B cell (primary cell): ENCODE results near the gene DAB1. TPM values are rescaled to one million over a fixed set of nuclear protein-coding genes. Genes with fewer than 3 reads are reported as not detected.

Experiments used
- ATAC-seq: fragments of 200-7000 bp; cut with Tn5 transposase; one replicate; pipeline ENCODE4 v1.10.0; 2021; ENCODE audit warnings: low read depth, mild to moderate bottlenecking, moderate number of reproducible peaks, moderate library complexity
- CTCF ChIA-PET: fragments of 350-600 bp; sonication (Branson Sonifier 250); formaldehyde crosslinking; loops from one replicate; lab custom pipeline; 2021; ENCODE audit warnings: antibody characterized with exemption, inconsistent platforms; lab: Charles Lee
- POLR2A ChIA-PET: fragments of 350-600 bp; sonication (Branson Sonifier 250); formaldehyde crosslinking; loops from one replicate; lab custom pipeline; 2021; ENCODE audit warnings: antibody characterized with exemption; lab: Charles Lee
- DNase-seq: peaks from one replicate; pipeline ENCODE4 v3.0.0; 2013
- H2AFZ ChIP-seq: 2 replicates; pipeline ENCODE4 v1.6.1; 2012; ENCODE audit warnings: mild to moderate bottlenecking, low read depth, low read length; ENCODE audit not compliant: insufficient read depth, poor library complexity, severe bottlenecking
- H3K27ac ChIP-seq, 2 donors: 1 replicate in 1 of 2; 2 replicates in 1 of 2; pipeline ENCODE4 v1.5.1; 2012 to 2013; ENCODE audit warnings: low read length in 2 of 2, mild to moderate bottlenecking in 2 of 2, moderate library complexity in 1 of 2
- H3K27me3 ChIP-seq, 4 experiments: fragments of 200-600 bp in 1 of 4; sonication (generic) in 1 of 4; replicated peaks in 1 of 4; 1 replicate in 2 of 4; 2 replicates in 2 of 4; pipeline versions ENCODE4 v1.6.1 to v1.7.0; 2013 to 2016; ENCODE audit warnings: low read length in 3 of 4, mild to moderate bottlenecking in 2 of 4, mixed read lengths in 1 of 4, moderate library complexity in 1 of 4; ENCODE audit not compliant: insufficient read depth in 4 of 4, control insufficient read depth in 3 of 4; ENCODE audit errors: control extremely low read depth in 1 of 4
- H3K36me3 ChIP-seq, 2 experiments: replicated peaks in 1 of 2; 1 replicate in 1 of 2; 2 replicates in 1 of 2; pipeline versions ENCODE4 v1.6.1 to v1.7.1; 2013; ENCODE audit warnings: low read length in 1 of 2; ENCODE audit not compliant: insufficient read depth in 2 of 2, control insufficient read depth in 1 of 2; ENCODE audit errors: control extremely low read depth in 1 of 2, extremely low read depth in 1 of 2
- H3K4me1 ChIP-seq, 2 donors: fragments of 200-600 bp in 1 of 2; sonication (generic) in 1 of 2; 1 replicate in 1 of 2; 2 replicates in 1 of 2; pipeline versions ENCODE4 v1.5.1 to v1.6.1; 2013 to 2017; ENCODE audit warnings: low read length in 2 of 2; ENCODE audit not compliant: control insufficient read depth in 2 of 2, insufficient read depth in 2 of 2
- H3K4me2 ChIP-seq: replicated peaks from 2 replicates; pipeline ENCODE3; 2012; ENCODE audit warnings: mild to moderate bottlenecking, low read depth, low read length; ENCODE audit not compliant: poor library complexity, severe bottlenecking
- H3K4me3 ChIP-seq, 5 experiments: fragments of 200-600 bp in 1 of 5; sonication (generic) in 1 of 5; 1 replicate in 3 of 5; 2 replicates in 2 of 5; pipeline versions ENCODE4 v1.5.1 to v1.7.0; 2011 to 2016; ENCODE audit warnings: low read length in 4 of 5, mild to moderate bottlenecking in 4 of 5, low read depth in 2 of 5, control low read depth in 1 of 5, moderate library complexity in 1 of 5; ENCODE audit not compliant: insufficient read depth in 1 of 5; ENCODE audit errors: control extremely low read depth in 1 of 5, extremely low read depth in 1 of 5
- H3K79me2 ChIP-seq: fragments of 200-600 bp; sonication (generic); one replicate; pipeline ENCODE4 v1.6.0; 2016; ENCODE audit warnings: low read length; ENCODE audit not compliant: control insufficient read depth, insufficient read depth
- H3K9ac ChIP-seq: fragments of 200-600 bp; sonication (generic); 2 replicates; pipeline ENCODE4 v1.6.1; 2017; ENCODE audit warnings: mild to moderate bottlenecking, low read length, moderate library complexity
- H3K9me3 ChIP-seq, 3 donors: one replicate each; pipeline versions ENCODE4 v1.6.1 to v1.7.1; 2013; ENCODE audit warnings: low read length in 2 of 3; ENCODE audit not compliant: control insufficient read depth in 2 of 3, insufficient read depth in 1 of 3; ENCODE audit errors: control extremely low read depth in 1 of 3
- H4K20me1 ChIP-seq: 2 replicates; pipeline ENCODE4 v1.6.0; 2012; ENCODE audit warnings: mild to moderate bottlenecking, low read length; ENCODE audit not compliant: insufficient read depth, control insufficient read depth, poor library complexity, severe bottlenecking
- H3K27ac Mint-ChIP-seq: one replicate; pipeline ENCODE4 v1.8.0; 2021; ENCODE audit warnings: mixed read lengths
- H3K27me3 Mint-ChIP-seq: one replicate; pipeline ENCODE4 v1.8.0; 2021; ENCODE audit warnings: mixed read lengths
- H3K4me1 Mint-ChIP-seq: one replicate; pipeline ENCODE4 v1.8.0; 2021; ENCODE audit warnings: mixed read lengths
- H3K4me3 Mint-ChIP-seq: one replicate; pipeline ENCODE4 v1.8.0; 2021; ENCODE audit warnings: mixed read lengths
- H3K9me3 Mint-ChIP-seq: one replicate; pipeline ENCODE4 v1.8.0; 2022; ENCODE audit warnings: mixed read lengths; ENCODE audit not compliant: insufficient read depth
- EZH2 ChIP-seq: IDR thresholded peaks from 2 replicates; pipeline ENCODE4 v1.6.1; 2012; ENCODE audit warnings: borderline replicate concordance, low read depth, mild to moderate bottlenecking, moderate library complexity, low read length; ENCODE audit not compliant: insufficient read depth, poor library complexity, severe bottlenecking
- WGBS: methylation state at CpG from one replicate; pipeline ENCODE4 v1.1.5; 2013; ENCODE audit warnings: missing lambda C conversion rate; ENCODE audit not compliant: insufficient coverage; 5-methylcytosine and 5-hydroxymethylcytosine counted together
- intact Hi-C: fragments of 100-400 bp; cut with micrococcal nuclease; formaldehyde crosslinking; loops from one replicate; pipeline ENCODE4 v1.10.0; 2022
- polyA plus RNA-seq: library from polyadenylated mRNA; depleted of rRNA; stranded (reverse); fragments of >200 nt; gene quantifications from 2 replicates; pipeline ENCODE4 v1.2.3, GENCODE V29; 2012
- total RNA-seq, 2 donors: library from RNA; stranded (reverse); fragments of 120-200 nt in 1 of 2; gene quantifications; 1 replicate in 1 of 2; 2 replicates in 1 of 2; pipeline versions ENCODE4 v1.2.3 to v1.2.4, GENCODE V29; 2013 to 2022
- TF ChIP-seq, protein P1 (sequence below): fragments of 200-600 bp; IDR thresholded peaks from one replicate; pipeline ENCODE4 v1.8.0; 2022; ENCODE audit warnings: antibody characterized with exemption, mild to moderate bottlenecking

DAB1 gene
- total and polyA plus RNA-seq, 2 donors (not counting 1 experiment from before 2014, with no cell fraction given) = not detected

DNA sequence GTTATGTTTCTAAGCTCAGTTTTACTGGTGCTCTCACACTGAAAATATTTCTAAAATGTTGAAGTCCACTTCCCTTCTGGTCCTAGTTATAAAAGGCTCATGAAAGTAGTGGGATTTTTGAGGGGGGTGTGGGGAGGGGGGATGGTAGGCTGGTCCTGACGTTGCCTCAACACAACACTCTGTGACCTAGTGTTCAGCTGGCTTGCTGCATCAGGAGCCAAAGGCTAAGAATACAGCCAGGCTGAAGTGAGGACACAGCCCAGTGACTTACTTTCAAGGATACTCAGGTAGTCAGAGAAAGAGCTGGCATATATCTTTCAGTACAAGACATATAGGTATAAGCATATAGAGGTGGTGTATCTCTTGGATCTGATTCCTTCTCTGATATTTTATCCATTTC lies 306.1 kb downstream of the DAB1 start:
- TF ChIP-seq, protein P1, sequence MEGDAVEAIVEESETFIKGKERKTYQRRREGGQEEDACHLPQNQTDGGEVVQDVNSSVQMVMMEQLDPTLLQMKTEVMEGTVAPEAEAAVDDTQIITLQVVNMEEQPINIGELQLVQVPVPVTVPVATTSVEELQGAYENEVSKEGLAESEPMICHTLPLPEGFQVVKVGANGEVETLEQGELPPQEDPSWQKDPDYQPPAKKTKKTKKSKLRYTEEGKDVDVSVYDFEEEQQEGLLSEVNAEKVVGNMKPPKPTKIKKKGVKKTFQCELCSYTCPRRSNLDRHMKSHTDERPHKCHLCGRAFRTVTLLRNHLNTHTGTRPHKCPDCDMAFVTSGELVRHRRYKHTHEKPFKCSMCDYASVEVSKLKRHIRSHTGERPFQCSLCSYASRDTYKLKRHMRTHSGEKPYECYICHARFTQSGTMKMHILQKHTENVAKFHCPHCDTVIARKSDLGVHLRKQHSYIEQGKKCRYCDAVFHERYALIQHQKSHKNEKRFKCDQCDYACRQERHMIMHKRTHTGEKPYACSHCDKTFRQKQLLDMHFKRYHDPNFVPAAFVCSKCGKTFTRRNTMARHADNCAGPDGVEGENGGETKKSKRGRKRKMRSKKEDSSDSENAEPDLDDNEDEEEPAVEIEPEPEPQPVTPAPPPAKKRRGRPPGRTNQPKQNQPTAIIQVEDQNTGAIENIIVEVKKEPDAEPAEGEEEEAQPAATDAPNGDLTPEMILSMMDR = no peak
- TF ChIP-seq EZH2 = no peak
- ATAC-seq (no peak), DNase-seq (no peak)
- ChIA-PET POLR2A (no interaction called here), CTCF (interaction anchor here (0.7 to 1.3 kb wide), 2 partner anchors 8 to 9 kb away, joined by 3 read pairs; no protein-coding TSS in a partner anchor)
- Mint-ChIP-seq H3K27me3 (peaks cover 4% of the 10 kb centered on the region), H3K4me1 (no peaks in the 10 kb centered on the region), H3K27ac (no peak overlapping the region), H3K4me3 (no peak overlapping the region), H3K9me3 (no peaks in the 10 kb centered on the region)
- H4K20me1 ChIP-seq = no peaks in the 10 kb centered on the region
- no peaks in the 10 kb centered on the region for H3K9me3 ChIP-seq
- intact Hi-C loops = no loop called here
- H3K27me3 ChIP-seq = no peaks in the 10 kb centered on the region
- no peak overlapping the region for H3K9ac ChIP-seq
- no peaks in the 10 kb centered on the region for H3K36me3 ChIP-seq
- WGBS = 67% methylated on average over 1 of the region's 1 CpG
- H3K4me3 ChIP-seq = no peak overlapping the region
- H3K4me2 ChIP-seq = no peak overlapping the region
- H3K4me1 ChIP-seq = no peaks in the 10 kb centered on the region
- no peak overlapping the region for H2AFZ ChIP-seq
- H3K27ac ChIP-seq = no peak overlapping the region
- H3K79me2 ChIP-seq = no peaks in the 10 kb centered on the region

- CTCF ChIA-PET = interaction anchor here (1.3 kb wide), 1 partner anchor 8 kb away, joined by 3 read pairs; no protein-coding TSS in a partner anchor
- intact Hi-C loops = no loop called here
- no peak for DNase-seq
- no peak overlapping the region for H3K9ac ChIP-seq
- H3K36me3 ChIP-seq = no peaks in the 10 kb centered on the region
- H3K9me3 Mint-ChIP-seq = no peaks in the 10 kb centered on the region
- no peak overlapping the region for H2AFZ ChIP-seq
- no peaks in the 10 kb centered on the region for H3K27me3 ChIP-seq
- H3K4me2 ChIP-seq = no peak overlapping the region
- no peak overlapping the region for H3K27ac ChIP-seq
- no peaks in the 10 kb centered on the region for H4K20me1 ChIP-seq
- H3K9me3 ChIP-seq = no peaks in the 10 kb centered on the region
- H3K27ac Mint-ChIP-seq = no peak overlapping the region
- no peak overlapping the region for H3K4me3 ChIP-seq
- no peak for ATAC-seq
- H3K4me3 Mint-ChIP-seq = no peak overlapping the region
- no peaks in the 10 kb centered on the region for H3K79me2 ChIP-seq
- no peaks in the 10 kb centered on the region for H3K4me1 ChIP-seq
- 100% methylated on average over 2 of the region's 4 CpGs for WGBS
- peaks cover 4% of the 10 kb centered on the region for H3K27me3 Mint-ChIP-seq
- TF ChIP-seq, protein P1 = no peak
- TF ChIP-seq EZH2 = no peak
- no peaks in the 10 kb centered on the region for H3K4me1 Mint-ChIP-seq
- POLR2A ChIA-PET = no interaction called here
These were observed 307.0 kb downstream of the DAB1 start for GRCh38 chr1:57116871-57117270.
